SK-N-SH treated with all-trans-retinoic acid at 6 μM for 48 hours (cell line): ENCODE measurements around the gene CARD8.
"Not testable (repeated sequence)": the region's sequence is repeated elsewhere in the genome, so short reads cannot be mapped to it uniquely, and the experiment has no call there.

Source experiments
- ATAC-seq: fragments of 200-7000 bp; cut with Tn5 transposase; 3 replicates; pipeline ENCODE4 v1.9.1; 2020; ENCODE audit warnings: mild to moderate bottlenecking, moderate library complexity
- ARNTL ChIP-seq: fragments of 450-650 bp; formaldehyde crosslinking; IDR thresholded peaks from 2 replicates; pipeline ENCODE4 v1.5.0; 2020; ENCODE audit warnings: low read depth, mild to moderate bottlenecking, moderate library complexity, borderline replicate concordance
- CSDC2 ChIP-seq: fragments of 250-450 bp; sonication (Bioruptor Pico); IDR thresholded peaks from 2 replicates; pipeline ENCODE4 v1.5.0; 2020; ENCODE audit warnings: mild to moderate bottlenecking, moderate library complexity
- ESRRG ChIP-seq: fragments of 250-450 bp; sonication (Bioruptor Pico); IDR thresholded peaks from 2 replicates; pipeline ENCODE4 v1.6.1; 2021; ENCODE audit warnings: mild to moderate bottlenecking
- GLIS3 ChIP-seq: fragments of 250-450 bp; sonication (Bioruptor Pico); IDR thresholded peaks from 2 replicates; pipeline ENCODE4 v1.5.0; 2020; ENCODE audit warnings: mild to moderate bottlenecking, moderate library complexity
- ISL1 ChIP-seq: fragments of 250-450 bp; sonication (Bioruptor Pico); IDR thresholded peaks from 2 replicates; pipeline ENCODE4 v2.1.2; 2022; ENCODE audit warnings: mild to moderate bottlenecking, moderate library complexity
- OSR1 ChIP-seq: fragments of 250-450 bp; sonication (Bioruptor Pico); IDR thresholded peaks from 2 replicates; pipeline ENCODE4 v1.8.0; 2022; ENCODE audit warnings: moderate library complexity, mild to moderate bottlenecking, inconsistent platforms
- RARB ChIP-seq: fragments of 250-450 bp; sonication (Bioruptor Pico); IDR thresholded peaks from 2 replicates; pipeline ENCODE4 v1.8.0; 2021; ENCODE audit warnings: mild to moderate bottlenecking, moderate library complexity
- SNAI2 ChIP-seq: fragments of 250-450 bp; sonication (Bioruptor Pico); IDR thresholded peaks from 2 replicates; pipeline ENCODE4 v1.5.0; 2020; ENCODE audit warnings: mild to moderate bottlenecking, moderate library complexity
- TOX ChIP-seq: fragments of 250-450 bp; sonication (Bioruptor Pico); IDR thresholded peaks from 2 replicates; pipeline ENCODE4 v1.8.0; 2021; ENCODE audit warnings: mild to moderate bottlenecking, moderate library complexity, borderline replicate concordance
- ZC3H10 ChIP-seq: fragments of 250-450 bp; sonication (Bioruptor Pico); IDR thresholded peaks from 2 replicates; pipeline ENCODE4 v1.5.1; 2021; ENCODE audit warnings: mild to moderate bottlenecking, moderate library complexity
- ZFP30 ChIP-seq: fragments of 450-650 bp; formaldehyde crosslinking; IDR thresholded peaks from 2 replicates; pipeline ENCODE4 v1.5.0; 2022; ENCODE audit warnings: mild to moderate bottlenecking, moderate library complexity
- ZNF70 ChIP-seq: fragments of 450-650 bp; formaldehyde crosslinking; IDR thresholded peaks from 2 replicates; pipeline ENCODE4 v1.5.0; 2020; ENCODE audit warnings: mild to moderate bottlenecking, moderate library complexity
- ZNF8 ChIP-seq: fragments of 450-650 bp; formaldehyde crosslinking; IDR thresholded peaks from 2 replicates; pipeline ENCODE4 v1.5.0; 2020; ENCODE audit warnings: mild to moderate bottlenecking, moderate library complexity
- TF ChIP-seq, protein P1 (sequence below): fragments of 250-450 bp; sonication (Bioruptor Pico); IDR thresholded peaks from 2 replicates; pipeline ENCODE4 v1.8.0; 2020; ENCODE audit warnings: mild to moderate bottlenecking, moderate library complexity, borderline replicate concordance
- TF ChIP-seq, protein P2 (sequence below): fragments of 250-450 bp; sonication (Bioruptor Pico); IDR thresholded peaks from 2 replicates; pipeline ENCODE4 v1.5.0; 2020; ENCODE audit warnings: mild to moderate bottlenecking, moderate library complexity
- TF ChIP-seq, protein P3 (sequence below): fragments of 250-450 bp; sonication (Bioruptor Pico); IDR thresholded peaks from 2 replicates; pipeline ENCODE4 v1.5.1; 2021; ENCODE audit warnings: mild to moderate bottlenecking, moderate library complexity
- TF ChIP-seq, protein P4 (sequence below): fragments of 250-450 bp; sonication (Bioruptor Pico); IDR thresholded peaks from 2 replicates; pipeline ENCODE4 v1.8.0; 2021; ENCODE audit warnings: low read depth, mild to moderate bottlenecking, moderate library complexity, borderline replicate concordance
- TF ChIP-seq, protein P5 (sequence below): fragments of 250-450 bp; sonication (Bioruptor Pico); IDR thresholded peaks from 2 replicates; pipeline ENCODE4 v1.5.1; 2020; ENCODE audit warnings: low read depth, mild to moderate bottlenecking, moderate library complexity

CARD8 gene

DNA sequence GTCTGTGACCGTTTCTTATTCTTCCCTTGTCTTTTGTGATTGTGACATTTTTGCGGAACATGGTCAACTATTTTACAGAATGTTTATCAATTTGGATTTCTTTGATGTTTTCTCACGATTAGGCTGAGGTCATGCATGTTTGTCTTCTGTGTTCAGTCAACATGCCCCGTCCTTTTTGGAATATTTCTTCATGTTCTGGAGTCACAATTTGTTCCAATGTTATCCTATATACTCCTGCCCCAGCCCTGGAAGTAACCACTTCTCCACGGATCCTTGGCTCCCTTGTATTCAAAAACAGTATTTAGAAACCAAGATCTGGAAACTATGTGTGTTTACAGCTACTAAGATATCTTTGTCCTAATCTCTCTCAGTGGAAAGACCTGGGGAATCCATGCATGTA, 9.6 kb downstream of the CARD8 start:
- ATAC-seq = no peak

DNA sequence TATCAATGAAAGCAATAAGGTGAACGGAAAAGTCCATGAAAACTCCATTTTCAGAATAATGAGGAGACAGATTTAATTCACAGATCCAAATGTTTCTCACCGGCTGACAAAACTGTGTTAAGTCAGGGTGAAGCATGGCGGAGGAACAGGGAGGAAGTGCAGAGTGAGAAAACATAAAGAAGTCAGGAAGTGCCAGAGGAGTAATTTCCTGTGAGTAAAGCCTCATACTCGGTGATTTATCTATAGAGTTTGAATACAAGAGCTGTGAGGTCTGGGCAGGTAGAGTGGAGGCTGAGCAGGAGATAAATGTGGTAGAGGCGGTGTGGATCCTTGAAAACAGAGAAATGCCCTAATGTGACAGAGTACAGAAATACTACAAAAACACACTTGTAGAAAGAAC, 11.4 kb downstream of the CARD8 start:
- TF ChIP-seq ZFP30 (CRISPR knock-in tag) = no peak
- no peak for TF ChIP-seq RARB
- TF ChIP-seq, protein P1, sequence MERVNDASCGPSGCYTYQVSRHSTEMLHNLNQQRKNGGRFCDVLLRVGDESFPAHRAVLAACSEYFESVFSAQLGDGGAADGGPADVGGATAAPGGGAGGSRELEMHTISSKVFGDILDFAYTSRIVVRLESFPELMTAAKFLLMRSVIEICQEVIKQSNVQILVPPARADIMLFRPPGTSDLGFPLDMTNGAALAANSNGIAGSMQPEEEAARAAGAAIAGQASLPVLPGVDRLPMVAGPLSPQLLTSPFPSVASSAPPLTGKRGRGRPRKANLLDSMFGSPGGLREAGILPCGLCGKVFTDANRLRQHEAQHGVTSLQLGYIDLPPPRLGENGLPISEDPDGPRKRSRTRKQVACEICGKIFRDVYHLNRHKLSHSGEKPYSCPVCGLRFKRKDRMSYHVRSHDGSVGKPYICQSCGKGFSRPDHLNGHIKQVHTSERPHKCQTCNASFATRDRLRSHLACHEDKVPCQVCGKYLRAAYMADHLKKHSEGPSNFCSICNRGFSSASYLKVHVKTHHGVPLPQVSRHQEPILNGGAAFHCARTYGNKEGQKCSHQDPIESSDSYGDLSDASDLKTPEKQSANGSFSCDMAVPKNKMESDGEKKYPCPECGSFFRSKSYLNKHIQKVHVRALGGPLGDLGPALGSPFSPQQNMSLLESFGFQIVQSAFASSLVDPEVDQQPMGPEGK (CRISPR knock-in tag) = no peak
- no peak for TF ChIP-seq GLIS3 (CRISPR knock-in tag)
- no peak for TF ChIP-seq ISL1 (CRISPR knock-in tag)
- TF ChIP-seq OSR1 = no peak
- no peak for TF ChIP-seq SNAI2 (CRISPR knock-in tag)
- TF ChIP-seq, protein P2, sequence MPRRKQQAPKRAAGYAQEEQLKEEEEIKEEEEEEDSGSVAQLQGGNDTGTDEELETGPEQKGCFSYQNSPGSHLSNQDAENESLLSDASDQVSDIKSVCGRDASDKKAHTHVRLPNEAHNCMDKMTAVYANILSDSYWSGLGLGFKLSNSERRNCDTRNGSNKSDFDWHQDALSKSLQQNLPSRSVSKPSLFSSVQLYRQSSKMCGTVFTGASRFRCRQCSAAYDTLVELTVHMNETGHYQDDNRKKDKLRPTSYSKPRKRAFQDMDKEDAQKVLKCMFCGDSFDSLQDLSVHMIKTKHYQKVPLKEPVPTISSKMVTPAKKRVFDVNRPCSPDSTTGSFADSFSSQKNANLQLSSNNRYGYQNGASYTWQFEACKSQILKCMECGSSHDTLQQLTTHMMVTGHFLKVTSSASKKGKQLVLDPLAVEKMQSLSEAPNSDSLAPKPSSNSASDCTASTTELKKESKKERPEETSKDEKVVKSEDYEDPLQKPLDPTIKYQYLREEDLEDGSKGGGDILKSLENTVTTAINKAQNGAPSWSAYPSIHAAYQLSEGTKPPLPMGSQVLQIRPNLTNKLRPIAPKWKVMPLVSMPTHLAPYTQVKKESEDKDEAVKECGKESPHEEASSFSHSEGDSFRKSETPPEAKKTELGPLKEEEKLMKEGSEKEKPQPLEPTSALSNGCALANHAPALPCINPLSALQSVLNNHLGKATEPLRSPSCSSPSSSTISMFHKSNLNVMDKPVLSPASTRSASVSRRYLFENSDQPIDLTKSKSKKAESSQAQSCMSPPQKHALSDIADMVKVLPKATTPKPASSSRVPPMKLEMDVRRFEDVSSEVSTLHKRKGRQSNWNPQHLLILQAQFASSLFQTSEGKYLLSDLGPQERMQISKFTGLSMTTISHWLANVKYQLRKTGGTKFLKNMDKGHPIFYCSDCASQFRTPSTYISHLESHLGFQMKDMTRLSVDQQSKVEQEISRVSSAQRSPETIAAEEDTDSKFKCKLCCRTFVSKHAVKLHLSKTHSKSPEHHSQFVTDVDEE (CRISPR knock-in tag) = no peak
- TF ChIP-seq, all 23 proteins: peak for 0
- no peak for ATAC-seq

More for the DNA sequence above, 9.6 kb downstream of the CARD8 start:
- no peak for TF ChIP-seq TOX (CRISPR knock-in tag)
- no peak for TF ChIP-seq CSDC2 (CRISPR knock-in tag)
- no peak for TF ChIP-seq ESRRG (CRISPR knock-in tag)
- TF ChIP-seq, protein P3, sequence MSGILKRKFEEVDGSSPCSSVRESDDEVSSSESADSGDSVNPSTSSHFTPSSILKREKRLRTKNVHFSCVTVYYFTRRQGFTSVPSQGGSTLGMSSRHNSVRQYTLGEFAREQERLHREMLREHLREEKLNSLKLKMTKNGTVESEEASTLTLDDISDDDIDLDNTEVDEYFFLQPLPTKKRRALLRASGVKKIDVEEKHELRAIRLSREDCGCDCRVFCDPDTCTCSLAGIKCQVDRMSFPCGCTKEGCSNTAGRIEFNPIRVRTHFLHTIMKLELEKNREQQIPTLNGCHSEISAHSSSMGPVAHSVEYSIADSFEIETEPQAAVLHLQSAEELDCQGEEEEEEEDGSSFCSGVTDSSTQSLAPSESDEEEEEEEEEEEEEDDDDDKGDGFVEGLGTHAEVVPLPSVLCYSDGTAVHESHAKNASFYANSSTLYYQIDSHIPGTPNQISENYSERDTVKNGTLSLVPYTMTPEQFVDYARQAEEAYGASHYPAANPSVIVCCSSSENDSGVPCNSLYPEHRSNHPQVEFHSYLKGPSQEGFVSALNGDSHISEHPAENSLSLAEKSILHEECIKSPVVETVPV = no peak
- no peak for TF ChIP-seq ZNF70 (CRISPR knock-in tag)
- TF ChIP-seq ZNF8 (CRISPR knock-in tag) = no peak
- no peak for TF ChIP-seq ISL1 (CRISPR knock-in tag)
- TF ChIP-seq, protein P4, sequence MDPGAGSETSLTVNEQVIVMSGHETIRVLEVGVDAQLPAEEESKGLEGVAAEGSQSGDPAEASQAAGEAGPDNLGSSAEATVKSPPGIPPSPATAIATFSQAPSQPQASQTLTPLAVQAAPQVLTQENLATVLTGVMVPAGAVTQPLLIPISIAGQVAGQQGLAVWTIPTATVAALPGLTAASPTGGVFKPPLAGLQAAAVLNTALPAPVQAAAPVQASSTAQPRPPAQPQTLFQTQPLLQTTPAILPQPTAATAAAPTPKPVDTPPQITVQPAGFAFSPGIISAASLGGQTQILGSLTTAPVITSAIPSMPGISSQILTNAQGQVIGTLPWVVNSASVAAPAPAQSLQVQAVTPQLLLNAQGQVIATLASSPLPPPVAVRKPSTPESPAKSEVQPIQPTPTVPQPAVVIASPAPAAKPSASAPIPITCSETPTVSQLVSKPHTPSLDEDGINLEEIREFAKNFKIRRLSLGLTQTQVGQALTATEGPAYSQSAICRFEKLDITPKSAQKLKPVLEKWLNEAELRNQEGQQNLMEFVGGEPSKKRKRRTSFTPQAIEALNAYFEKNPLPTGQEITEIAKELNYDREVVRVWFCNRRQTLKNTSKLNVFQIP (CRISPR knock-in tag) = no peak
- TF ChIP-seq ZFP30 (CRISPR knock-in tag) = no peak
- TF ChIP-seq, protein P5, sequence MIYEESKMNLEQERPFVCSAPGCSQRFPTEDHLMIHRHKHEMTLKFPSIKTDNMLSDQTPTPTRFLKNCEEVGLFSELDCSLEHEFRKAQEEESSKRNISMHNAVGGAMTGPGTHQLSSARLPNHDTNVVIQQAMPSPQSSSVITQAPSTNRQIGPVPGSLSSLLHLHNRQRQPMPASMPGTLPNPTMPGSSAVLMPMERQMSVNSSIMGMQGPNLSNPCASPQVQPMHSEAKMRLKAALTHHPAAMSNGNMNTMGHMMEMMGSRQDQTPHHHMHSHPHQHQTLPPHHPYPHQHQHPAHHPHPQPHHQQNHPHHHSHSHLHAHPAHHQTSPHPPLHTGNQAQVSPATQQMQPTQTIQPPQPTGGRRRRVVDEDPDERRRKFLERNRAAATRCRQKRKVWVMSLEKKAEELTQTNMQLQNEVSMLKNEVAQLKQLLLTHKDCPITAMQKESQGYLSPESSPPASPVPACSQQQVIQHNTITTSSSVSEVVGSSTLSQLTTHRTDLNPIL (CRISPR knock-in tag) = no peak
- TF ChIP-seq ARNTL (CRISPR knock-in tag) = no peak
- TF ChIP-seq ZC3H10 (CRISPR knock-in tag) = no peak
- TF ChIP-seq, protein P2 (CRISPR knock-in tag) = no peak
- TF ChIP-seq, all 23 proteins: peak for 0

DNA sequence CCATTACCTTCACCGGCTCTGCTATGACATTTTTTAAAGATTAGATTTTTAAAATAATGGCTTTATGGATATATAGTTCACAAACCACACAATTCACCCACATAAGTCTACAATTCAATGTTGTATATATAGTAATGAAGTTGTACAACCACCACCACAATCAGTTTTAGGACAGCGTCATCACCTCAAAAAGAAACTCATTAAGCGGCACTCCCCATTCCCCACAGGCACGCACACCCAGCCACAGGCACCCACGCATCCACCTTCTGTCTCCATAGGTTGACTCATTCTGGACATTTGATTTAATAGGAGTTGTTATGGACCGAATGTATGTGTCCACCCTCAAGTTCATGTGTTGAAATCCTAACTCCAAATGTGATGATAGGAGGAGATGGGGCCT, 13.9 kb downstream of the CARD8 start:
- ATAC-seq = not testable (repeated sequence)
